ENCODE measurements around the gene ZSCAN32. TPM values are rescaled to one million over a fixed set of nuclear protein-coding genes. Genes with fewer than 3 reads are reported as not detected.
A peak's percentile ranks its signal among the peaks of the same experiment; 100 is the strongest.

ZSCAN32 gene
- total and polyA plus RNA-seq, 4 donors = 4.2 to 7.7 (median 6.0) TPM

DNA sequence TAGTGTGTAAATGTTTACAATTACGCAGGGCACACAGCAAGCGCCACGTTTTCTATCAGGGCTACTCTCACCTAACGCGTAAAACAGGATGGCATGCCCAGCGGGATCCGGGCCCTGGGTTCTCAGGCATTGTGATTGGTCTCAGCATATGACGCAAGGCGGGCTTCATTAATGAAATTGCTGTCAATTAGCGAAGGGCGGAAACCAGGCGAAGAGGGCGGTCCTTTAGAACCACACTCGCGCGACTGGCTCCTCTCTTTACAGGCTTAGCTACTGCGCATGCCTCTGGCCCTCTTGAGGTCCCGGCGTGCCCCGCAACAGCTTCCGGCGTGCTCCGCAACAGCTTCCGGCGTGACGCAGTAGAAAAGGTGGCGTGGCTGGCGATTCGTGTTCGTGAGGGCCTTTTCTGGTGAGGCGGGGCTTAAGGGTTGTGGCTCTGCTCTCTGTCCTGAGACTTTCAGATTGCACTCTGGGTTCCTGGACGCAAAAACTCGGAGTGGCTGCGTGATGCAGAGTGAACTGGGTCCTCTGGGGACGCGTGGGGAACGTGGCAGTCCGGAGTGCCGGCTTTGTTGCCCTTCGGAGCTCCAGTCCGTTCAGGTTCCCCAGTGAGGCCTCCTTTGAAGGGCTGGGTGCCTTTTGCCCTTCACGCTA lies 35.9 kb downstream of the ZSCAN32 start:
- Histone ChIP-seq H3K4me1 (ENCODE audit: control insufficient read depth in 4 of 4, insufficient read depth in 4 of 4, low read length in 3 of 4) (peaks cover 0 to 3% (median 0%) of the 10 kb centered on the region in 4 donors), H3K27me3 (ENCODE audit: control insufficient read depth in 4 of 4, insufficient read depth in 4 of 4, low read length in 3 of 4) (peaks cover 0 to 3% (median 0%) of the 10 kb centered on the region in 4 donors), H3K36me3 (ENCODE audit: control insufficient read depth in 4 of 4, insufficient read depth in 3 of 4, low read depth in 1 of 4, low read length in 3 of 4) (no peaks in the 10 kb centered on the region), H3K9me3 (ENCODE audit: control insufficient read depth in 4 of 4, low read length in 3 of 4) (peaks cover 12 to 26% (median 24%) of the 10 kb centered on the region in 4 donors), H3K9ac (ENCODE audit: low read depth in 1 of 2, low read length in 2 of 2) (no peak overlapping the region), H3K4me3 (ENCODE audit: low read depth in 1 of 3, low read length in 3 of 3) (peak overlapping the region; percentile 41 to 81 (median 71)), H3K27ac (ENCODE audit: low read depth in 1 of 2, low read length in 2 of 2) (peak overlapping the region; percentile 45 to 48)
- WGBS = 19% methylated on average over 42 of the region's 42 CpGs
- peak; percentile 76 for DNase-seq (ENCODE audit: low spot score)
- TF ChIP-seq, protein P1, sequence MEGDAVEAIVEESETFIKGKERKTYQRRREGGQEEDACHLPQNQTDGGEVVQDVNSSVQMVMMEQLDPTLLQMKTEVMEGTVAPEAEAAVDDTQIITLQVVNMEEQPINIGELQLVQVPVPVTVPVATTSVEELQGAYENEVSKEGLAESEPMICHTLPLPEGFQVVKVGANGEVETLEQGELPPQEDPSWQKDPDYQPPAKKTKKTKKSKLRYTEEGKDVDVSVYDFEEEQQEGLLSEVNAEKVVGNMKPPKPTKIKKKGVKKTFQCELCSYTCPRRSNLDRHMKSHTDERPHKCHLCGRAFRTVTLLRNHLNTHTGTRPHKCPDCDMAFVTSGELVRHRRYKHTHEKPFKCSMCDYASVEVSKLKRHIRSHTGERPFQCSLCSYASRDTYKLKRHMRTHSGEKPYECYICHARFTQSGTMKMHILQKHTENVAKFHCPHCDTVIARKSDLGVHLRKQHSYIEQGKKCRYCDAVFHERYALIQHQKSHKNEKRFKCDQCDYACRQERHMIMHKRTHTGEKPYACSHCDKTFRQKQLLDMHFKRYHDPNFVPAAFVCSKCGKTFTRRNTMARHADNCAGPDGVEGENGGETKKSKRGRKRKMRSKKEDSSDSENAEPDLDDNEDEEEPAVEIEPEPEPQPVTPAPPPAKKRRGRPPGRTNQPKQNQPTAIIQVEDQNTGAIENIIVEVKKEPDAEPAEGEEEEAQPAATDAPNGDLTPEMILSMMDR (IDR thresholded peaks at IDR 0.05; ENCODE audit: low read depth, low read length, missing input control) = no peak
- TF ChIP-seq EGR1 (IDR thresholded peaks at IDR 0.05; ENCODE audit: low read depth in 2 of 2) (no peak), HNF4G (IDR thresholded peaks at IDR 0.05) (no peak), HNF4A (conservative IDR thresholded peaks at IDR 0.05) (no peak), FOXA1 (IDR thresholded peaks at IDR 0.05) (no peak), TAF1 (conservative IDR thresholded peaks at IDR 0.05) (no peak), RXRA (IDR thresholded peaks at IDR 0.05) (no peak), JUND (IDR thresholded peaks at IDR 0.05) (no peak), GABPA (IDR thresholded peaks at IDR 0.05 in 1 of 2, conservative IDR thresholded peaks at IDR 0.05 in 1 of 2) (peak; percentile 83 to 96), YY1 (IDR thresholded peaks at IDR 0.05) (no peak)
- TF ChIP-seq, protein P2, sequence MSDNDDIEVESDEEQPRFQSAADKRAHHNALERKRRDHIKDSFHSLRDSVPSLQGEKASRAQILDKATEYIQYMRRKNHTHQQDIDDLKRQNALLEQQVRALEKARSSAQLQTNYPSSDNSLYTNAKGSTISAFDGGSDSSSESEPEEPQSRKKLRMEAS (IDR thresholded peaks at IDR 0.05) = peak; percentile 31
- TF ChIP-seq, protein P3, sequence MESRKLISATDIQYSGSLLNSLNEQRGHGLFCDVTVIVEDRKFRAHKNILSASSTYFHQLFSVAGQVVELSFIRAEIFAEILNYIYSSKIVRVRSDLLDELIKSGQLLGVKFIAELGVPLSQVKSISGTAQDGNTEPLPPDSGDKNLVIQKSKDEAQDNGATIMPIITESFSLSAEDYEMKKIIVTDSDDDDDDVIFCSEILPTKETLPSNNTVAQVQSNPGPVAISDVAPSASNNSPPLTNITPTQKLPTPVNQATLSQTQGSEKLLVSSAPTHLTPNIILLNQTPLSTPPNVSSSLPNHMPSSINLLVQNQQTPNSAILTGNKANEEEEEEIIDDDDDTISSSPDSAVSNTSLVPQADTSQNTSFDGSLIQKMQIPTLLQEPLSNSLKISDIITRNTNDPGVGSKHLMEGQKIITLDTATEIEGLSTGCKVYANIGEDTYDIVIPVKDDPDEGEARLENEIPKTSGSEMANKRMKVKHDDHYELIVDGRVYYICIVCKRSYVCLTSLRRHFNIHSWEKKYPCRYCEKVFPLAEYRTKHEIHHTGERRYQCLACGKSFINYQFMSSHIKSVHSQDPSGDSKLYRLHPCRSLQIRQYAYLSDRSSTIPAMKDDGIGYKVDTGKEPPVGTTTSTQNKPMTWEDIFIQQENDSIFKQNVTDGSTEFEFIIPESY (IDR thresholded peaks at IDR 0.05) = peak; percentile 80
- TF ChIP-seq, protein P4, sequence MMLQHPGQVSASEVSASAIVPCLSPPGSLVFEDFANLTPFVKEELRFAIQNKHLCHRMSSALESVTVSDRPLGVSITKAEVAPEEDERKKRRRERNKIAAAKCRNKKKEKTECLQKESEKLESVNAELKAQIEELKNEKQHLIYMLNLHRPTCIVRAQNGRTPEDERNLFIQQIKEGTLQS (IDR thresholded peaks at IDR 0.05) = no peak

DNA sequence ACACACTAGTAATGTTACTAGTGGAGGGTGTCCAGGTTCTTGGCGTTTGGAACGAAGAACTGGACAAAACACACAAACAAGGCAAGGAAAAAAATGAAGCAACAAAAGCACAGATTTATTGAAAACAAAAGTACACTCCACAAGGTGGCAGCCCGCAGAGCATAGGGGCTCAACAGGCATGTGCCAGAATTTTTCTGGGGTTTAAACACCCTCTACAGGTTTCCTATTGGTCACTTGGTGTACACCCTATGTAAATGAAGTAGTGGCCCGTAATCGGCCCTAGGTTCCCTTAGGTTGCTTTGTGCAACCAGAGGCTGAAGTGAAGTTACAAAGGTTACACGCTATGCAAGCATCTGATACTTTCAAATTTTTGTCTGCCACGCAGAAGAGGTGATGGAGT lies 37.0 kb downstream of the ZSCAN32 start:
- peaks cover 0 to 3% (median 0%) of the 10 kb centered on the region in 4 donors for H3K4me1 ChIP-seq (ENCODE audit: control insufficient read depth in 4 of 4, insufficient read depth in 4 of 4, low read length in 3 of 4)

More for the DNA sequence above, 37.0 kb downstream of the ZSCAN32 start:
- WGBS = 89% methylated on average over 7 of the region's 7 CpGs
- H3K27ac ChIP-seq (ENCODE audit: low read depth in 1 of 2, low read length in 2 of 2) = no peak overlapping the region
- H3K4me3 ChIP-seq (ENCODE audit: low read depth in 1 of 3, low read length in 3 of 3) = no peak overlapping the region
- DNase-seq (ENCODE audit: low spot score) = no peak
- TF ChIP-seq FOXA1 (IDR thresholded peaks at IDR 0.05) (no peak), GABPA (IDR thresholded peaks at IDR 0.05 in 1 of 2, conservative IDR thresholded peaks at IDR 0.05 in 1 of 2) (no peak), TAF1 (conservative IDR thresholded peaks at IDR 0.05) (no peak)
- TF ChIP-seq, protein P2 (IDR thresholded peaks at IDR 0.05) = no peak
- no peak overlapping the region for H3K9ac ChIP-seq (ENCODE audit: low read depth in 1 of 2, low read length in 2 of 2)
- peaks cover 0 to 3% (median 0%) of the 10 kb centered on the region in 4 donors for H3K27me3 ChIP-seq (ENCODE audit: control insufficient read depth in 4 of 4, insufficient read depth in 4 of 4, low read length in 3 of 4)
- no peaks in the 10 kb centered on the region for H3K36me3 ChIP-seq (ENCODE audit: control insufficient read depth in 4 of 4, insufficient read depth in 3 of 4, low read depth in 1 of 4, low read length in 3 of 4)
- peaks cover 11 to 24% (median 22%) of the 10 kb centered on the region in 4 donors for H3K9me3 ChIP-seq (ENCODE audit: control insufficient read depth in 4 of 4, low read length in 3 of 4)
